GM12878 (cell line): Measurements from ENCODE around the gene ANXA4. TPM values are rescaled to one million over a fixed set of nuclear protein-coding genes. Genes with fewer than 3 reads are reported as not detected.

Experiments
- BCLAF1 ChIP-seq: fragments of 450-650 bp; IDR thresholded peaks from 2 replicates; pipeline ENCODE4 v1.6.1; 2017; ENCODE audit warnings: antibody characterized with exemption, mild to moderate bottlenecking, moderate library complexity
- CUX1 ChIP-seq: IDR thresholded peaks from 2 replicates; pipeline ENCODE4 v1.6.1; 2012; ENCODE audit warnings: improper control_type of control experiment, low read depth, low read length; ENCODE audit not compliant: insufficient replicate concordance
- MLLT1 ChIP-seq: fragments of 450-650 bp; IDR thresholded peaks from 2 replicates; pipeline ENCODE4 v1.6.1; 2016; ENCODE audit warnings: mild to moderate bottlenecking
- PKNOX1 ChIP-seq: fragments of 450-650 bp; IDR thresholded peaks from 2 replicates; pipeline ENCODE4 v1.6.1; 2016; ENCODE audit warnings: mild to moderate bottlenecking
- RELB ChIP-seq: fragments of 450-650 bp; IDR thresholded peaks from 2 replicates; pipeline ENCODE4 v1.6.1; 2017; ENCODE audit warnings: low read depth, mild to moderate bottlenecking, moderate library complexity
- polyA plus RNA-seq, 11 experiments: library from polyadenylated mRNA; depleted of rRNA in 4 of 11; unstranded in 6 of 11; stranded (reverse) in 5 of 11; fragments of >200 nt; fragmentation: Nextera tagmentation in 4 of 11; fragmentation: Illumina TruSeq in 1 of 11; extraction: Ambion mirVana in 4 of 11; extraction: Trizol in 1 of 11; gene quantifications; 1 replicate in 1 of 11; 2 replicates in 10 of 11; pipeline versions ENCODE4 v1.2.1 to v1.2.3, GENCODE V29; 2011 to 2016; ENCODE audit warnings: inconsistent platforms in 2 of 11, missing spikeins in 2 of 11, low read depth in 1 of 11
- total RNA-seq, 4 experiments: library from RNA; depleted of rRNA in 3 of 4; stranded (reverse); fragments of >200 nt in 3 of 4; fragmentation: Illumina TruSeq in 1 of 4; extraction: Trizol in 1 of 4; gene quantifications; 2 replicates each; pipeline versions ENCODE4 v1.2.1 to v1.2.3, GENCODE V29; 2013 to 2021

The ANXA4 gene
- total and polyA plus RNA-seq, 10 of the 15 experiments (the other 5 are each of a cell fraction or from before 2014, with no cell fraction given) = 16.3 to 97.2 (median 71.0) TPM

- TF ChIP-seq CUX1 = no peak
- peak; percentile 84 for TF ChIP-seq PKNOX1
- TF ChIP-seq MLLT1 = no peak
- TF ChIP-seq RELB = peak; percentile 77; the same call in 1 of the 2 replicates
- TF ChIP-seq BCLAF1 = no peak
- TF ChIP-seq, all 136 proteins: peak for 10
Observed at GRCh38 chr2:69717861-69718273, 24.1 kb upstream of the ANXA4 start (continued).
